HepG2 (cell line): ENCODE measurements around the gene EPB41.

ENCODE experiments used
- CHD4 ChIP-seq: fragments of 200-600 bp; sonication (generic); IDR thresholded peaks from 2 replicates; pipeline ENCODE4 v1.7.0; 2017; ENCODE audit warnings: mild to moderate bottlenecking, low read length, borderline replicate concordance
- CTCF ChIP-seq: sonication (generic); formaldehyde crosslinking; IDR thresholded peaks from 2 replicates; pipeline ENCODE4 v1.5.0; 2020; ENCODE audit warnings: mild to moderate bottlenecking, missing genetic modification reagents, moderate library complexity
- GTF2F1 ChIP-seq: fragments of 150-350 bp; IDR thresholded peaks from 2 replicates; pipeline ENCODE4 v1.6.1; 2014; ENCODE audit warnings: low read length
- HIVEP1 ChIP-seq: sonication (generic); formaldehyde crosslinking; IDR thresholded peaks from 2 replicates; pipeline ENCODE4 v1.4.0; 2020; ENCODE audit warnings: mild to moderate bottlenecking, missing genetic modification reagents
- HOXA9 ChIP-seq: sonication (generic); formaldehyde crosslinking; IDR thresholded peaks from 2 replicates; pipeline ENCODE4 v1.8.1; 2022; ENCODE audit warnings: missing genetic modification reagents, mild to moderate bottlenecking, moderate library complexity, borderline replicate concordance
- KDM2A ChIP-seq: sonication (generic); formaldehyde crosslinking; IDR thresholded peaks from 2 replicates; pipeline ENCODE4 v1.4.0; 2020; ENCODE audit warnings: low read depth, missing genetic modification reagents, borderline replicate concordance
- KMT2B ChIP-seq: IDR thresholded peaks from 2 replicates; pipeline ENCODE4 v1.6.1; 2016; ENCODE audit warnings: missing genetic modification reagents, missing compliant biosample characterization
- MNT ChIP-seq: fragments of 450-650 bp; IDR thresholded peaks from 2 replicates; pipeline ENCODE4 v1.6.1; 2016
- RELA ChIP-seq: sonication (generic); formaldehyde crosslinking; IDR thresholded peaks from 2 replicates; pipeline ENCODE4 v1.4.0; 2020; ENCODE audit warnings: missing genetic modification reagents
- THAP11 ChIP-seq: IDR thresholded peaks from 2 replicates; pipeline ENCODE4 v1.6.1; 2016; ENCODE audit warnings: missing biosample characterization, missing genetic modification reagents
- USF2 ChIP-seq, 2 experiments: sonication (generic) in 1 of 2; formaldehyde crosslinking in 1 of 2; IDR thresholded peaks; 2 replicates each; pipeline versions ENCODE4 v1.5.1 to v1.6.1; 2011 to 2020; ENCODE audit warnings: borderline replicate concordance in 1 of 2, low read depth in 1 of 2, low read length in 1 of 2, mild to moderate bottlenecking in 1 of 2, missing genetic modification reagents in 1 of 2, moderate library complexity in 1 of 2
- ZBTB3 ChIP-seq: sonication (generic); formaldehyde crosslinking; IDR thresholded peaks from 2 replicates; pipeline ENCODE4 v1.4.0; 2020; ENCODE audit warnings: low read depth, mild to moderate bottlenecking, moderate library complexity, missing genetic modification reagents, borderline replicate concordance
- ZFP36L1 ChIP-seq: sonication (generic); formaldehyde crosslinking; IDR thresholded peaks from 2 replicates; pipeline ENCODE4 v1.8.0; 2022; ENCODE audit warnings: mild to moderate bottlenecking, missing genetic modification reagents, moderate library complexity
- ZNF142 ChIP-seq: sonication (generic); formaldehyde crosslinking; IDR thresholded peaks from 2 replicates; pipeline ENCODE4 v1.4.0; 2020; ENCODE audit warnings: missing genetic modification reagents

- TF ChIP-seq ZNF142 (CRISPR knock-in tag) (no peak), RELA (CRISPR knock-in tag) (no peak), MNT (no peak), THAP11 (no peak), ZBTB3 (CRISPR knock-in tag) (no peak), KDM2A (CRISPR knock-in tag) (no peak), HIVEP1 (CRISPR knock-in tag) (no peak), ZFP36L1 (no peak), GTF2F1 (no peak), CTCF (no peak), USF2 (IDR thresholded peaks at IDR 0.05; ENCODE audit: low read depth, low read length) (no peak), USF2 (CRISPR knock-in tag; IDR thresholded peaks at IDR 0.05; ENCODE audit: borderline replicate concordance) (no peak), HOXA9 (no peak), KMT2B (no peak), CHD4 (no peak)
Observed at GRCh38 chr1:29011775-29012174, 97.4 kb downstream of the EPB41 start.
